ENCODE data around the gene LAMB3. TPM values are rescaled to one million over a fixed set of nuclear protein-coding genes. Genes with fewer than 3 reads are reported as not detected.
A peak's percentile ranks its signal among the peaks of the same experiment; 100 is the strongest.
"Not testable (repeated sequence)": the region's sequence is repeated elsewhere in the genome, so short reads cannot be mapped to it uniquely, and the experiment has no call there.

Gene LAMB3
- total RNA-seq, result 1.3 and 3.0 TPM in 2 replicates

DNA sequence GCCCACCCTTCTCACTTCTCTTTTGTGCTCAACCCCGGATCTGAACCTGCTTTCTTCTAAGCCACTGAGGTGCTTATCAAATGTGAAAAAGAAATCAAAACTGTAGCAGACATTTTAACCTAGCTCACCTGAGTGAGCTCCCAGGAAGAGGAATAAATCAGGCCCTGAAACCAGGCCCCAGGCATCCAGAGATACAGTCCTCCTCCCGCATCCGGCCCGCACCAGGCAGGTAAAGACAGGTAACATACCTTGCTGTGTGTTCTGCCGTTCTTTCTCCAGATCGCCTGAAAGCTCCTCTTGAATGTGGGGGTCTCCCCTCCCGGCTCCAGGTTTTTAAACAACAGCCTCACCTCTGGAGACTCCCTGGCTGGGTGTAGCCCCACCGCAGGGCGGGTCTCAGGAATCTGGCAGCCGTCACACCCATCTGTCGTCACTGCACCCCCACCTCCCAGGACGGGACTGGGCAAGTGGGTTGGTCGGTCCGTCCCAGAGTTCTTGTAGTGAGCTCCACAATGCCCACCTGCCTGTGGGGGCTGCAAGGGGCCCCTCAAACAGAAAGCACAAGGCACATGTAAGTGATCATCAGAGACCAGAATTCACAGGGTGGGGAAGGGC, at the start of gene LAMB3:
Gene LAMB3 (minus strand): TSS at position 305 of the 615 bp plus-strand sequence. CDS start 1,481 bp downstream, outside the sequence.
- no peak for DNase-seq (ENCODE audit: low read depth in 2 of 2)

DNA sequence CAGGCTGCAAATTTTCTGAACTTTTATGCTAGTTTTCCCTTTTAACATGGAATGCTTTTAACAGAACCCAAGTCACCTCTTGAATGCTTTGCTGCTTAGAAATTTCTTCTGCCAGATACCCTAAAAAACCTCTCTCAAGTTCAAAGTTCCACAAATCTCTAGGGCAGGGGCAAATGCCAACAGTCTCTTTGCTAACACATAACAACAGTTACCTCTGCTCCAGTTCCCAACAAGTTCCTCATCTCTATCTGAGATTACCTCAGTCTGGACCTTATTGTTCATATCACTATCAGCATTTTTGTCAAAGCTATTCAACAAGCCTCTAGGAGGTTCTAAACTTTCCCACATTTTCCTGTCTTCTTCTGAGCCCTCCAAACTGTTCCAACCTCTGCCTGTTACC, 48.5 kb upstream of the LAMB3 start:
- DNase-seq (ENCODE audit: low read depth in 2 of 2), result not testable (repeated sequence)

DNA sequence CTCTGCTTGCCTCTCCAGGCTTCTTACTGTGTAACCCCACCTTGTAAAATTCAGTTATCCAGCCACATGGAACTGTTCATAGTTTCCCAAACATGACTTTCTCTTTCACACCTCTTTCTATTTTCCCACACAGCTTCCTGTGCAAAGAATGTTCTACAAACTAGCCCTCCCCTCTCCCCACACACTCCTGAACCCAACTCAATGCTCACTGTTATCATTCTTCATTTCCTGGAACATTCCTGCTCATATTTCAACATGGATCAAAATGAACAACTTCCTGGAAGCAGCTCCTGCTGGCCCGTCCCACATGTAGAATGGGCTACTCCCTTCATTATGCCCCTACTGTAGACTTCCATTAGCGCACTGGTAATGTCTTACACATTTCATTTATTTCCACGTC, 44.9 kb upstream of the LAMB3 start:
- DNase-seq (ENCODE audit: low read depth in 2 of 2), result peak in 1 of 2 donors; percentile 6

DNA sequence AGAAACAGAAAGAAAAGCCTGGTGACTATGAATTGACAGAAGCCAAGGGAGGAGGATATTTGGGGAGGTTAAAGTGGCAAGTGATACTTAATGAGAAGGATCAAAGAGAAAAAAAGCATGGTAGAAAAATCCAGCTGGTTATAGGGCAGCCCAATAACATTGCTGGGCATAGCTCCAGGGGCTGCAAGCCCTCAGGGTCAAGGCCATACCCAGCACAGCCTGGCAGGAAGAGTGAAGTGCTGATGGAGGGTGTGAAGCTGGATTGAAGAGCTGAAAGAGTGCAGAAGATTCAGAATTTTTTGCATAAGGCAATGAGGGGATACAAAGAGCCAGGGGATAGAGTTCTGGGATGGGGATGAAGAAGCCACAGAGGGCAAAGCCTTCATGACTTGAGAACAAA, 44.4 kb upstream of the LAMB3 start:
- DNase-seq (ENCODE audit: low read depth in 2 of 2), result no peak

DNA sequence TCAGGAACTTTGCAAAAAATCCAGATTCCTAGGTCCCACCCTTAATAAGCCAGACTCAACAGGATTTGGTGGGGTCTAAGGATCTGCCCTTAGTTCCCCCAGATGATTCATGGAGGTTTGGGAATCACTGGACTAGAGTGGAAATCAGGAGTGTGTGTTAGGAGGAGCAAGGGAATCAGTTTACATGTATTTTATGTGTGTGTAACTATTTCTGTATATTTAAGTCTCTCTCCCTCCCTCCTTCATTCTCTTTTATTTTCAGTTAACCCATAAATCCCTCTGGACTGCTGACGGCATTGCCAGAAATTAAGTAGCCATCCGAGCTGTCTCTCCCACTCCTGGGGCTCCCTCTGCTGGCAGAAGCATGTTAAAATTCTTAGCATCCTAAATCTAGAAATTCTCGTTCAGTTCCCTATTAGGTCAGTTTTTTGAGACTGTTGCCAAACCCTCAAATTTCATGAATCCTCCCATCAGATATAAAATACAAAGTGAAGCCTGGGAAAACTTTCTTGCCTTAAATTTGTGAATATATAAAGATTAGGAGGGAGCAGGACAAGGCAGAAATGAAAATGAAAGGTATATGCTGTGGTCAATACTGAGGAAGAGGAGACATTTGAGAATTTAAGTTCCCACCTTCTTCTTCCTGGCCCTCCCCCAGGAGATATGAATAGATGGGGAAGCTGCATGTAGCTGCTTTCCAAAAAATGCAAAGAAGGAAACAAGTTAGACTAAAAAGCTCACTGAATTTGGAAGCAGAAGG, 40.7 kb upstream of the LAMB3 start:
- peak; percentile 40 to 74 for DNase-seq (ENCODE audit: low read depth in 2 of 2)

DNA sequence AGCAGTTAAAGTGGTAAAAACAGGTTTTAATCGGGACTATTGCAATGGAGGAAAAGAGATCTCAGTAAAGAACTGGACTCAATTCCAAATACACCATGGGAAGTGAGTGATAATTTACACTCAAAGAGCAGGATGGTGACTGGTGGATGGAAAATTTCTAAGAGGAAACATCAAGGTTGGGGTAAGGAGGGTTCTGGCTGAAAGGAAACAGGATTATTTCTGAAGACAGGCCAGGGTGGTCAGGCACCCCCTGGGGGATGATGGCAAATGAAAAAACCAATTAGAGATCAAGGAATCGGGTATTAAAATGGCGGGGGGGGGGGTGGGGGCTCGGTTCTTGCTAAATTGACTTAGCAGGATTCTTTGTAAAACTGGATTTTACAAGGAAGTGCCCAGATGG, 40.1 kb upstream of the LAMB3 start:
- peak in 1 of 2 donors; percentile 16 for DNase-seq (ENCODE audit: low read depth in 2 of 2)

DNA sequence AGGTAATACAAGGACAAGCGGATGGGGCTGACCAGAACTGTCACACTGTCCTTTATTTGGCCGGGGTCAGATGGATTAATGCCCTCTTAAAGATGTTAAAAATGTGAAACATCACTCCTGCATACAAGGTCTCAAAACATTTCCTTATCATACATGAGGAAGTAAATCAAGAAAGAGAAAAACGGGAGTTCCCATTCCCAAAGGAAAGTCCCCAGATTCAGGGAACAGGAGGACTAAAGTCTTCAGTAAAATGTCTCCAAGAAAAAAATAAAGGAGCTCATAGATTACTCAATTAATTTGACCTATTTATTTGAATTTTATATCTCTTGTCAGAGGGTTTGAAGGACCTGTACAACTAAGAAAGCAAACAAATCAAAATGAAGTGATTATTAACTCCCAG, 39.0 kb upstream of the LAMB3 start:
- no peak for DNase-seq (ENCODE audit: low read depth in 2 of 2)

DNA sequence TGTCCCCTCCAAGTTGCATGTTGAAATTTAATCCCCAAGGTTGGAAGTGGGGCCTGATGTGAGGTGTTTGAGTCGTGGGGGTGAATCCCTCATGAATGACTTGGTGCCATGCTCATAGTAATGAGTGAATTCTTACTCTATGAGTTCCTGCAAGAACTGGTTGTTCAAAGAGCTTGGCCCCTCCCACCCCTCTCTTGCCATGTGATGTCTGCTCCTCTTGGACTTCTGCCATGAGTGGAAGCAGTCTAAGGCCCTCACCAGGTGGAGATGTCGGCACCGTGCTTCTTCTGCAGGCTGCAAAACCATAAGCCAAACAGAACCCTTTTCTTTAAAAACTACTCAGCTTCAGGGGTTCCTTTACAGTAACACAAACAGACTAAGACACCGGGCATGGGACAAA, 37.3 kb upstream of the LAMB3 start:
- DNase-seq (ENCODE audit: low read depth in 2 of 2), result no peak

DNA sequence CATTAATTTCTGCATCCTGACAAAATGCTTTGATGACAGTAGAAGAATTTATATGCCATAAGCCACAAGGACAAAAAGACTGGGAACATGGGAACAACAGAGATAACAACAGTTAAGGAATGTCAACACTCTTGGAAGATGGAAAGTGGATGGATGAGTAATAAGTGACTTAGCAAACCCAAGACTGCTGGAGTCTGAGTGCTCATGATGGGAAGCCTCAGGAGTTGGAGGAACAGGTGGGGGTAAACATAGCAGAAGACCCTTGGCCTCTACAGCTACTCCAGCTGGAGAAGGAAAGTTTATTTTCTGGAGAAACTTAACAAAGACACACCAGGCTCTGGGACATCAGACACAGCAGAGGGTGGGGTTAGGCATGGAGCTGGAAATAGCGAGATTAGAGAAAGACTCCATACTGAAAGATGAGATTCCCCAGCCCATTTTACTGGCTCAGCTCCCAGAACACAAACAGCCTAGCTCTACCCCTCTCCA, 36.6 kb upstream of the LAMB3 start:
- no peak for DNase-seq (ENCODE audit: low read depth in 2 of 2)

DNA sequence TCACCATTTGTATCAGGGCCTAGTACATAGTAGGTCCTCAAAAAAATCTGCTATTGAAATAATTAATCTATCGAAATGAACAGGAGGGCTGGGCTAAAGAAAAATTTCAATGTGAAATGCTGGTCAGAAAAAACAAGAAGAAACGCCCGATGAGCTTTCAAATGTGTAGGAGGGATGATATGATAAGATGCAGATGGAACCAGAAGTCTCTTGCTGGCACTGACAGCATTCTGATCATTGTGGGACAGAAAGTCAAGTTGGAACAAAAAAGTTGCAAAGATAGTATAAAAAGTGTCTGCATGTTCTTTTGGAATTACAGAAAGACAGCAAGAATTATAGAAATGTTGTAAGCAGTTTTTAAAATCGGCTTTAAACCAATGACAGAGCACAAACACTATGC, 34.1 kb upstream of the LAMB3 start:
- DNase-seq (ENCODE audit: low read depth in 2 of 2), result no peak

DNA sequence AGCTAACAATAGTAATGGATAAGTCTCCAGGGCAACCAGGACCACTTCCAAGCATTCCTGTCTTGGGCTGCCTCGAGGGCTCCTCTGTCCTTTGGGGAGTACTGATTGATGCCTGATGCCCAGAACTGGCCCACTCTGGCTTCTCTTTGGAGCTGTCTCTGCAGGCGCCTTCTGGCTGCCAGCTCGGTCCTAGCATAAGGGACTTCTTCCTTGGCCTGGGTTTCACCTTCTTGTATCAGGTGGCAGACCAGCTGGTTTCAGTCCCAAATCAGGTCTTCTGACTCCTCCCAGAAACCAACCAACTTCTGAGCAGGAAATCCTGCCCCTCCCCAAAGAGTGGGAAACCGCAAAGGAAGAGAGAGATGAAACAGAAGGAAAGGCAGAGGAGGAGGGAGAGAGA, 33.6 kb upstream of the LAMB3 start:
- DNase-seq (ENCODE audit: low read depth in 2 of 2), result no peak

DNA sequence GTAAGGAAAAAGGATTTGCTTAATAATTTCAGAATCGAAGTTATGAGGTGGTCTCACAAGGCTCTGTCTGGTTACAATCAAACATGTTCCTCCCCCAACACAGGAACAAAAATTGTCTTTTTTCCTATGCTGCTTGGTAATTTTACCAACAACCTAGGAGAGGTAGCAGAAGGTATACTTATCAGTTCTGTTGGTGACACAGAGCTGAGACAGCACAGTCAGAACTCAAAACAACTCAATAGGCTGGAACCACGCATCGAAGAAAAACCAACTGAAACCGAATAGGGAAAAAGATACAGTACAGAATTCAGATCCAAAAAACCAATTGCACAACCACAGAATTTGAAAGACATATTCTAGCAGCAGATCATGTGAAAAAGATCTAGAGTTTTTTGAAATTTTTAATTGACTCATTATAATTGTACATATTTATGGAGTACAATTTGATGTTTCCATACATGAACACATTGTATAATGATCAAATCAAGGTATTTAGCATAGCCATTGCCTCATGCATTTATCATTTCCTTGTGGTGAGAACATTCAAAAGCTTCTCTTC, 26.8 kb upstream of the LAMB3 start:
- no peak for DNase-seq (ENCODE audit: low read depth in 2 of 2)

DNA sequence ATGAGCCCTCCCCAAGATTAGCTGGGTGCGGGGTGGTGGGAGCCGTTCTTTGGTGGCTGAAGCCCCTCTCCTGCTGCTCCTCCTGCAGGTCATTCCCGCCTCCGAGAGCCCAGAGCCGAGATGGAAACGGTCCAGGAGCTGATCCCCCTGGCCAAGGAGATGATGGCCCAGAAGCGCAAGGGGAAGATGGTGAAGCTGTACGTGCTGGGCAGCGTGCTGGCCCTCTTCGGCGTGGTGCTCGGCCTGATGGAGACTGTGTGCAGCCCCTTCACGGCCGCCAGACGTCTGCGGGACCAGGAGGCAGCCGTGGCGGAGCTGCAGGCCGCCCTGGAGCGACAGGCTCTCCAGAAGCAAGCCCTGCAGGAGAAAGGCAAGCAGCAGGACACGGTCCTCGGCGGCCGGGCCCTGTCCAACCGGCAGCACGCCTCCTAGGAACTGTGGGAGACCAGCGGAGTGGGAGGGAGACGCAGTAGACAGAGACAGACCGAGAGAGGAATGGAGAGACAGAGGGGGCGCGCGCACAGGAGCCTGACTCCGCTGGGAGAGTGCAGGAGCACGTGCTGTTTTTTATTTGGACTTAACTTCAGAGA, 23.4 kb upstream of the LAMB3 start:
- DNase-seq (ENCODE audit: low read depth in 2 of 2), result peak in 1 of 2 donors; percentile 19

DNA sequence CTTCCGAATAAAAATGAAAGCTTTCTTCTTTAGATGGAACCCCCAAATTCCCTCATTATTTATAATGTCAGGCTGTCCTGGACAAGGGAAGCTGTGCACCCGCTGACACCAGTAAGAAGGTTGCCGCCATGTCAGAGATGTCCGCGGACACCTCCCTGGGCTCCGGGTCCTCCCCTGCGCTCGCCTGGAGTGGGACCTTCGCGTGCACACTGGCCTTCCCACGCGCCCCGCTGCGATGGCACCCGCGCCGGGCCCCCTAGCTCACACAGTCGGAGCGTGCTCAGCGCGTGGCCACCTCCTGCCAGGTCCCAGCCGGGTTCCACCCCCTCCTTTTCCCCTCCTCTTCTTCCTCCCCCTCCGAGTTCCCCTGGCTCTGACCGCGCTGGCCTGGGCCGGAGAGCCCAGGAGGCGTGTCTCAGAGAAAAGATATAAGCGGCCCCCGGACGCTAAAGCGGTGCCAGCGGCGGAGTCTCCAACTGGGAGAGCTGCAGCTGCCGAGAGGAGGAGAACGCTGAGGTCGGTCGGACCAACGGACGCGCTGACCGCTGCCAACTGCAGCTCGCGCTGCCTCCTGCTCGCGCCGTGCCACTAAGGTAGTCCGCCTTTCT, 22.8 kb upstream of the LAMB3 start, which contains the start of gene G0S2:
Gene G0S2 (plus strand): TSS at position 456 of the 608 bp plus-strand sequence. CDS start 273 bp downstream, outside the sequence.
- DNase-seq (ENCODE audit: low read depth in 2 of 2), result peak in 1 of 2 donors; percentile 53

DNA sequence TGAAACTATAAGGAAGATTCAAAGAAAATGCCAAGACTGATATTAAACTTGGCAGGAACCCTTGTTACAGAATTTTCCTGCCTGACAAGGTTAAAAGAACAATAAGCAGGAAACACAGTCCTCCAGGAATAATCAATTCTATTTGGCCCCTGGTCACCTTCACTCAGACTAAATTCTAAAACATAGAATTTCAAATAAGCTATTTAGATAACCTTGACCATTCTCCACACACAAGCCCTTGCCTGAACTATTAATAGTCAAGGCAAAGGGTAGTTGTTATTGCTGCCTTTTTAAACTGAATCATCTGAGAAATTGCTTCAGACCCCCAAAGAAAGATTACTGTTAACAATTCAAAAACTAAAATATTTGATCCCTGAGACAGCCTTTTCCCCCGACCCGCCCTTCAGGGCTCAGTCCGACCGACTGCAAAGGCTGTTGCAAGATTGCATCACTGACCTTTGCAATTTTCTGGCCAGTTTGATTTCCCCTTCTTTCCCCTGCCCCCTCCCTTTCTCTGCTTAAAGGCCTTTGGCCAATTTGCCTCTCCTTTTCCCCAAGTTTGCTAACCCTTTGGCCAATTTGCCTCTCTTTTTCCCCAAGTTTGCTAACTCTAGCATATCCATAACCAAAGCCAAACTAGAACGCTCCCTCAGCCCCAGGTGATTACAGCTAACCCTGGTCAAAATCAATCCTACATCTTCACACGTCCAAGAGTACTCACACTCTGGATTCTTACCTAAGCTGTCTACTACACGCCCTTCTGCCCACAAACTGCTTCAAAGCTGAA, 21.6 kb upstream of the LAMB3 start:
- DNase-seq (ENCODE audit: low read depth in 2 of 2), result no peak

DNA sequence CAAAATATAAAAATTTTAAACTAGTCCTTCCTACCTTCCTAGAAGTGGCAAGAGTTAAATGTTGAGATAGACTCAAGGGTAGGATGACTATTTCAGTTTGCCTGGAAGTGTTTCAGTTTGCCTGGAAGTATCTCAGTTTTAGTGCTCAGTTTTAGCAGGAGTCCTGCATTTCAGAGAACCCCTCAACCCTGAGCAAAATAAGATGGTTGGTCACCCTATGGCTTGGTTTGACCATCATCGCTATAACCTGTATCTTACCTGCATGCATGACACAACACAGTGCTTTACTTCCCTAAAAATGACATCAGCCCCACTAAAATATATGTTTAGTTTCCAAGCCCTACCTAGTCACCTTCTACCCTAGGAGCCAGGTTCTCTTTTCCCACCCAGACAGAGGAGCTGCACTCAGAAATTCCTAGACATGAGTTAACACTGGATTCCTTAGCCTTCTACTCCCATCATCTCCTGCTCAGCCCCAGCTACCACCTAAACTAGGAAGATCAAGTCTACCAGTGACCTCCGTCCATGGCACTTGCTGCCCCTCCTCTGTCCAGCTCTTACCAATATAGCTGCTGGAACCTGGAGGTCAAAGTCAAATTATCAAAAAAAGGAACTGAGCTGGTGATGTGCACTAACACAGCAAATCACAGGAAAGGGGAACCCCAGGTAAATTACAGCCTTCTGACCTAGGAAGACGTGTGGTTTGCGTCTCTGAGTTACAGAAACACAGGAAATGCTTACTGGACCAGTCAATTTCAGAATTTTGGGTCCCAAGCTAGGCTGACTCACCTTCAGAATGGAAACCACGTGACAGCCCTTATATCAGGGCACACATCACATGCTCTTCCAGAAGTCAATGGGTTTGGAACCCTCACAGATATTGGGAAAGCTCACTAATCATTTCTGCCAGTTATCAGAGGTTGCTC, 20.7 kb upstream of the LAMB3 start:
- DNase-seq (ENCODE audit: low read depth in 2 of 2), result peak in 1 of 2 donors; percentile 41

DNA sequence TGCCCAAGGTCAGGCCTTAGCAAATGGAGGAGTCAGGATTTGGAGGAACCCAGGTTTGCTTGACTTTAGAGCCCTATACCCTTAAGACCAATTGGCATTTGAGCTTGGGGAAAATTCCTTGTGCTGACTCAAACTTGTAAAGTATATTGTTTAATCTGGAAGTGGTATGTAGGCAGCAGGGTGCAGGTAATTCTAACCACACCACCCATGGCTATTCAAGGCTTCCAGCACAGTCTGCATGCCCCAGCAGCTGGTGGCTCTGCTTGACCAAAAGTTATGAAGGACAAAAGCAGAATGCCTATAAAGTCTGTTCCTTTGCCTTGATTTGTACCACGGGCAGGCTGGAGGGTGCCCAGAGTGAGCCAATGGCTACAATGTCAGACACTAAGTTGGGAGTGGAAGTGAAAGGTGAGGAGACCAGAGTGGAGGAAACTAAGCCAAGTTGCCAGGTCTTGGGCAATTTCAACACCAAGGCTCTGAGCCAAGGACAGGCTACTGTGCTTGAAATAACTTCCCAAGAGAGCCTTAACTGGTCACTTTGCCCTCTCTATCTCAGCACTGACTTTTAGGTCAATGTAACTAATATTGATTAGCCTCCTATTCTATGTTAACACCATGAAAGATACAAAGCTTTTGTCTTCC, 18.3 kb upstream of the LAMB3 start:
- DNase-seq (ENCODE audit: low read depth in 2 of 2), result no peak

DNA sequence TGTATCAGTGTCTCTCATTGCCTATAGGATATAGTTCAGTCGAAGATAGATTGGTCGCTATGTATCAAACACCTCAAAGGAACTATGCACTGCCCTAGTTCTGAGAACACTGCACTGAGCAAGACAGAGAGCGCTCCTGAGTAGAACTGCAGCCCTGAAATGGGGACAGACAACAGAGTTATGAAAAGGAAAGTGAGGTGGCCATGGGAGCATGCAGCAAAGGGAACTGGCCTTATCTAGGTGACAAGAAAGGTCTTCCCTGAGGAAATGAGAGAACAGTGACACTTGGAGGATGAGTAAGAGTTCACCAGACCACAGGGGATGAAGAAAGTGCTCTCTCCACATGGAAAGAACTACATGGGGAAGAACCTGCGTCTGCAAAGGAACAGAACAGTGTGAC, 15.5 kb upstream of the LAMB3 start:
- DNase-seq (ENCODE audit: low read depth in 2 of 2), result no peak

DNA sequence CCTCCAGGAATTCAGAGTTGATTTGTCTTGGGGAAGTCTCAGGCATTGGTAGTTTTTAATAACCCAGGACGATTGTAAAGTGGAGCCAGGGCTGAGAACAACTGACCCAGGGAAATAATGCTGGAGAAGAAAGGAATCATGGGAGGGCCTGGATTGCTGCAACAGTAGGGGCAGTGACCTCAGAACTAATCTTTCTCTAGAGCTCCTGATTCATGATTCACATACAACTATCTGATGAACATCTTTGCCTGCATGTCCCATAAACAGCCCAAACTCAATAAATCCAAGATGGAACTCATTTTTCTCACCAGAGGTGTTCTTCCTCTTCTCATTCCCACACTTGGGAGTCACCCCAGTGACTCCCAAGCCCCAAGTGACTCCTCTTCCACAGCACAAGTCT, 14.9 kb upstream of the LAMB3 start:
- DNase-seq (ENCODE audit: low read depth in 2 of 2), result no peak

Measured in dermis microvascular lymphatic vessel endothelial cell (primary cell).